PC-9 (cell line): ENCODE results near the gene B3GNT2.

ENCODE experiments used
- CTCF ChIP-seq: fragments of 200-600 bp; sonication (generic); conservative IDR thresholded peaks from 2 replicates; pipeline ENCODE4 v1.6.1; 2017; ENCODE audit warnings: mixed run types, antibody characterized with exemption, mild to moderate bottlenecking, moderate library complexity
- EZH2 ChIP-seq: fragments of 200-600 bp; sonication (generic); IDR thresholded peaks from 2 replicates; pipeline ENCODE4 v1.8.0; 2017; ENCODE audit warnings: antibody characterized with exemption, low read depth

GRCh38 chr2:62150597-62151305 is 45.2 kb upstream of the B3GNT2 start:
- TF ChIP-seq CTCF (no peak), EZH2 (no peak)
